ENCODE measurements around the gene CD28. TPM values are rescaled to one million over a fixed set of nuclear protein-coding genes. Genes with fewer than 3 reads are reported as not detected.

Gene CD28
- polyA plus RNA-seq, 1 donor from 2014 or later = not detected

DNA sequence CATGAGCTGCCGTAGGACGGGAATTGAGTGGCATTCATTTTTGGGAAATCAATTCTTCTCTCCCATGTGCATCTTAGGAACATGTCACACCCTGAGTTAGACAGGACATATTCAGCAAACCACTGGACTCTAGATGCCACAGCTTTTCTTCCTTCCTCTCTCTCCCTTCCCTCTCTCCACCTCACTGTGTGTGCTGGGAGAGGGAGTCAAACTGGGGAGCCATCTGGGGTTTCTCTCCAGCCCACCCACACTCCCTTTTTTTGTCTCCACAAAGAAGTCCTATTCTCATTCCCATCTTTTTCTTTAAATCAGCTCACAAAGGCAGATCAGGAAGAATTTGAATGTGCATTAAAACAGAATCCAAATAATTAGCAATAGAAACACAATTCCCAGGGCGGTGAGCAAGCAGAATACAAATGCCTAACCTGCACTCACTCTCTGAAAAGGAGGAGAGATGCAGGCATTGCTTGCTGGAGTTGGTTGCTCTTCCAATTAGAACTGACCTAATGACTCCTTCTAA is 15.4 kb downstream of the CD28 start:
- Histone ChIP-seq H3K36me3 (ENCODE audit: insufficient read depth, low read length) (no peaks in the 10 kb centered on the region), H3K9me3 (ENCODE audit: low read length) (no peaks in the 10 kb centered on the region), H3K9me2 (ENCODE audit: insufficient read depth, low read length) (no peaks in the 10 kb centered on the region), H3K79me2 (replicated peaks; ENCODE audit: insufficient read depth, low read length) (no peaks in the 10 kb centered on the region), H3F3A (ENCODE audit: insufficient read depth, low read length, poor library complexity, severe bottlenecking) (no peaks in the 10 kb centered on the region), H3K4me3 (ENCODE audit: low read length) (no peak overlapping the region), H3K27ac (ENCODE audit: low read length) (no peak overlapping the region), H3K9ac (ENCODE audit: low read length) (no peak overlapping the region), H3K27me3 (ENCODE audit: insufficient read depth, low read depth, low read length) (no peaks in the 10 kb centered on the region), H3K4me2 (ENCODE audit: low read length) (no peak overlapping the region), H2AFZ (ENCODE audit: low read depth, low read length) (no peak overlapping the region), H4K20me1 (ENCODE audit: insufficient read depth) (no peaks in the 10 kb centered on the region)
- no peak for TF ChIP-seq EZH2 (IDR thresholded peaks at IDR 0.05; ENCODE audit: borderline replicate concordance, insufficient read depth, low read length, poor library complexity, severe bottlenecking)
- no peak for TF ChIP-seq MXI1 (conservative IDR thresholded peaks at IDR 0.05; ENCODE audit: poor library complexity, severe bottlenecking)
- TF ChIP-seq EP300 (conservative IDR thresholded peaks at IDR 0.05; ENCODE audit: poor library complexity, severe bottlenecking) = no peak
- TF ChIP-seq, protein P1, sequence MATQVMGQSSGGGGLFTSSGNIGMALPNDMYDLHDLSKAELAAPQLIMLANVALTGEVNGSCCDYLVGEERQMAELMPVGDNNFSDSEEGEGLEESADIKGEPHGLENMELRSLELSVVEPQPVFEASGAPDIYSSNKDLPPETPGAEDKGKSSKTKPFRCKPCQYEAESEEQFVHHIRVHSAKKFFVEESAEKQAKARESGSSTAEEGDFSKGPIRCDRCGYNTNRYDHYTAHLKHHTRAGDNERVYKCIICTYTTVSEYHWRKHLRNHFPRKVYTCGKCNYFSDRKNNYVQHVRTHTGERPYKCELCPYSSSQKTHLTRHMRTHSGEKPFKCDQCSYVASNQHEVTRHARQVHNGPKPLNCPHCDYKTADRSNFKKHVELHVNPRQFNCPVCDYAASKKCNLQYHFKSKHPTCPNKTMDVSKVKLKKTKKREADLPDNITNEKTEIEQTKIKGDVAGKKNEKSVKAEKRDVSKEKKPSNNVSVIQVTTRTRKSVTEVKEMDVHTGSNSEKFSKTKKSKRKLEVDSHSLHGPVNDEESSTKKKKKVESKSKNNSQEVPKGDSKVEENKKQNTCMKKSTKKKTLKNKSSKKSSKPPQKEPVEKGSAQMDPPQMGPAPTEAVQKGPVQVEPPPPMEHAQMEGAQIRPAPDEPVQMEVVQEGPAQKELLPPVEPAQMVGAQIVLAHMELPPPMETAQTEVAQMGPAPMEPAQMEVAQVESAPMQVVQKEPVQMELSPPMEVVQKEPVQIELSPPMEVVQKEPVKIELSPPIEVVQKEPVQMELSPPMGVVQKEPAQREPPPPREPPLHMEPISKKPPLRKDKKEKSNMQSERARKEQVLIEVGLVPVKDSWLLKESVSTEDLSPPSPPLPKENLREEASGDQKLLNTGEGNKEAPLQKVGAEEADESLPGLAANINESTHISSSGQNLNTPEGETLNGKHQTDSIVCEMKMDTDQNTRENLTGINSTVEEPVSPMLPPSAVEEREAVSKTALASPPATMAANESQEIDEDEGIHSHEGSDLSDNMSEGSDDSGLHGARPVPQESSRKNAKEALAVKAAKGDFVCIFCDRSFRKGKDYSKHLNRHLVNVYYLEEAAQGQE (IDR thresholded peaks at IDR 0.05; ENCODE audit: borderline replicate concordance) = no peak
- TF ChIP-seq SMC3 (conservative IDR thresholded peaks at IDR 0.05; ENCODE audit: poor library complexity) = no peak
- no peak for TF ChIP-seq RAD21 (conservative IDR thresholded peaks at IDR 0.05)
- TF ChIP-seq TAF1 (IDR thresholded peaks at IDR 0.05; ENCODE audit: low read depth) = no peak
- TF ChIP-seq POLR2AphosphoS5 (IDR thresholded peaks at IDR 0.05) = no peak
- TF ChIP-seq, protein P2, sequence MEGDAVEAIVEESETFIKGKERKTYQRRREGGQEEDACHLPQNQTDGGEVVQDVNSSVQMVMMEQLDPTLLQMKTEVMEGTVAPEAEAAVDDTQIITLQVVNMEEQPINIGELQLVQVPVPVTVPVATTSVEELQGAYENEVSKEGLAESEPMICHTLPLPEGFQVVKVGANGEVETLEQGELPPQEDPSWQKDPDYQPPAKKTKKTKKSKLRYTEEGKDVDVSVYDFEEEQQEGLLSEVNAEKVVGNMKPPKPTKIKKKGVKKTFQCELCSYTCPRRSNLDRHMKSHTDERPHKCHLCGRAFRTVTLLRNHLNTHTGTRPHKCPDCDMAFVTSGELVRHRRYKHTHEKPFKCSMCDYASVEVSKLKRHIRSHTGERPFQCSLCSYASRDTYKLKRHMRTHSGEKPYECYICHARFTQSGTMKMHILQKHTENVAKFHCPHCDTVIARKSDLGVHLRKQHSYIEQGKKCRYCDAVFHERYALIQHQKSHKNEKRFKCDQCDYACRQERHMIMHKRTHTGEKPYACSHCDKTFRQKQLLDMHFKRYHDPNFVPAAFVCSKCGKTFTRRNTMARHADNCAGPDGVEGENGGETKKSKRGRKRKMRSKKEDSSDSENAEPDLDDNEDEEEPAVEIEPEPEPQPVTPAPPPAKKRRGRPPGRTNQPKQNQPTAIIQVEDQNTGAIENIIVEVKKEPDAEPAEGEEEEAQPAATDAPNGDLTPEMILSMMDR (IDR thresholded peaks at IDR 0.05; ENCODE audit: poor library complexity, severe bottlenecking) = no peak

GRCh38 chr2:203722411-203722810 is 16.0 kb downstream of the CD28 start:
- Histone ChIP-seq H2AFZ (ENCODE audit: low read depth, low read length) (no peak overlapping the region), H3K4me2 (ENCODE audit: low read length) (no peak overlapping the region)

More at GRCh38 chr2:203722411-203722810, 16.0 kb downstream of the CD28 start:
- Histone ChIP-seq H3K4me3 (ENCODE audit: low read length) (no peak overlapping the region), H3F3A (ENCODE audit: insufficient read depth, low read length, poor library complexity, severe bottlenecking) (no peaks in the 10 kb centered on the region), H4K20me1 (ENCODE audit: insufficient read depth) (no peaks in the 10 kb centered on the region), H3K36me3 (ENCODE audit: insufficient read depth, low read length) (no peaks in the 10 kb centered on the region), H3K79me2 (replicated peaks; ENCODE audit: insufficient read depth, low read length) (no peaks in the 10 kb centered on the region), H3K9me2 (ENCODE audit: insufficient read depth, low read length) (no peaks in the 10 kb centered on the region), H3K27me3 (ENCODE audit: insufficient read depth, low read depth, low read length) (no peaks in the 10 kb centered on the region), H3K9me3 (ENCODE audit: low read length) (no peaks in the 10 kb centered on the region), H3K27ac (ENCODE audit: low read length) (no peak overlapping the region), H3K9ac (ENCODE audit: low read length) (no peak overlapping the region)
- TF ChIP-seq, protein P1 (IDR thresholded peaks at IDR 0.05; ENCODE audit: borderline replicate concordance) = no peak
- TF ChIP-seq, protein P2 (IDR thresholded peaks at IDR 0.05; ENCODE audit: poor library complexity, severe bottlenecking) = no peak
- TF ChIP-seq SMC3 (conservative IDR thresholded peaks at IDR 0.05; ENCODE audit: poor library complexity) = no peak
- TF ChIP-seq POLR2AphosphoS5 (IDR thresholded peaks at IDR 0.05) = no peak
- TF ChIP-seq TAF1 (IDR thresholded peaks at IDR 0.05; ENCODE audit: low read depth) = no peak
- no peak for TF ChIP-seq MXI1 (conservative IDR thresholded peaks at IDR 0.05; ENCODE audit: poor library complexity, severe bottlenecking)
- no peak for TF ChIP-seq EP300 (conservative IDR thresholded peaks at IDR 0.05; ENCODE audit: poor library complexity, severe bottlenecking)
- TF ChIP-seq EZH2 (IDR thresholded peaks at IDR 0.05; ENCODE audit: borderline replicate concordance, insufficient read depth, low read length, poor library complexity, severe bottlenecking) = no peak
- TF ChIP-seq RAD21 (conservative IDR thresholded peaks at IDR 0.05) = no peak

Data from neural cell (in vitro differentiated cells).